GM12872 (cell line): ENCODE measurements around the gene TUSC2.

Source experiments
- TF ChIP-seq, protein P1 (sequence below): IDR thresholded peaks from 3 replicates; pipeline ENCODE4 v1.5.1; 2011; ENCODE audit warnings: low read depth, mild to moderate bottlenecking, low read length, moderate library complexity; ENCODE audit not compliant: insufficient read depth

The TUSC2 gene

DNA sequence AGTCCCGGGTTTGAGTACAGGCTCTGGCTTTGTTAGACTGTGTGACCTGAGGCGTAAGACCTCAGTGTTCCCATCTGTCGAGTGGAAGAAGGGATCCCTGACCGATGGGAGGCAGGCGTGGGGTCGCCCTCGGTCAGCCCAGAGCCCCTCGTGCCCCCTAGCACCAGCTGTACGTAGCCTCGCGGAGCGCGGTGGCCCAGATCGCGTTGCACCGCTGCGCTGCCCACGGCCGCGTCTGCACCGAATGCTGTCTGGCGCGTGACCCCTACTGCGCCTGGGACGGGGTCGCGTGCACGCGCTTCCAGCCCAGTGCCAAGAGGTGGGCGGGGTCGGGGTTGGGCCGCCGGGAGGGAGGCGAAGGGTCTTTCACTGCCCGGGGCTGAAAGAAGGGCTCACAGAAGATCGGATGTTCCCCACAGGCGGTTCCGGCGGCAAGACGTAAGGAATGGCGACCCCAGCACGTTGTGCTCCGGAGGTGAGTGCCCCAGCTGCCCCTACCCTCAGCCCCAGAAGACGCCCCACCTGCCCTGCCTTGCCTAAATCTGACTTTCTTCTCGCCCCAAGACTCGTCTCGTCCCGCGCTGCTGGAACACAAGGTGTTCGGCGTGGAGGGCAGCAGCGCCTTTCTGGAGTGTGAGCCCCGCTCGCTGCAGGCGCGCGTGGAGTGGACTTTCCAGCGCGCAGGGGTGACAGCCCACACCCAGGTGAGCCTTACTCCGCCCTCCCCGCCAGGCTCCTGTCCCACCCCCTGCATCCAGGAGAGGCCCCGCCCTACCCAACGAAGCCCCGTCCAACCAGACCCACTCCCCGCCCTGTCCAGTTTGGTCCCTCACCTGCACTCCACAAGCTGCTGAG is 52.7 kb downstream of the TUSC2 start:
- TF ChIP-seq, protein P1, sequence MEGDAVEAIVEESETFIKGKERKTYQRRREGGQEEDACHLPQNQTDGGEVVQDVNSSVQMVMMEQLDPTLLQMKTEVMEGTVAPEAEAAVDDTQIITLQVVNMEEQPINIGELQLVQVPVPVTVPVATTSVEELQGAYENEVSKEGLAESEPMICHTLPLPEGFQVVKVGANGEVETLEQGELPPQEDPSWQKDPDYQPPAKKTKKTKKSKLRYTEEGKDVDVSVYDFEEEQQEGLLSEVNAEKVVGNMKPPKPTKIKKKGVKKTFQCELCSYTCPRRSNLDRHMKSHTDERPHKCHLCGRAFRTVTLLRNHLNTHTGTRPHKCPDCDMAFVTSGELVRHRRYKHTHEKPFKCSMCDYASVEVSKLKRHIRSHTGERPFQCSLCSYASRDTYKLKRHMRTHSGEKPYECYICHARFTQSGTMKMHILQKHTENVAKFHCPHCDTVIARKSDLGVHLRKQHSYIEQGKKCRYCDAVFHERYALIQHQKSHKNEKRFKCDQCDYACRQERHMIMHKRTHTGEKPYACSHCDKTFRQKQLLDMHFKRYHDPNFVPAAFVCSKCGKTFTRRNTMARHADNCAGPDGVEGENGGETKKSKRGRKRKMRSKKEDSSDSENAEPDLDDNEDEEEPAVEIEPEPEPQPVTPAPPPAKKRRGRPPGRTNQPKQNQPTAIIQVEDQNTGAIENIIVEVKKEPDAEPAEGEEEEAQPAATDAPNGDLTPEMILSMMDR: no peak
